ENCODE measurements around the gene SMPD3.

SMPD3 gene

DNA sequence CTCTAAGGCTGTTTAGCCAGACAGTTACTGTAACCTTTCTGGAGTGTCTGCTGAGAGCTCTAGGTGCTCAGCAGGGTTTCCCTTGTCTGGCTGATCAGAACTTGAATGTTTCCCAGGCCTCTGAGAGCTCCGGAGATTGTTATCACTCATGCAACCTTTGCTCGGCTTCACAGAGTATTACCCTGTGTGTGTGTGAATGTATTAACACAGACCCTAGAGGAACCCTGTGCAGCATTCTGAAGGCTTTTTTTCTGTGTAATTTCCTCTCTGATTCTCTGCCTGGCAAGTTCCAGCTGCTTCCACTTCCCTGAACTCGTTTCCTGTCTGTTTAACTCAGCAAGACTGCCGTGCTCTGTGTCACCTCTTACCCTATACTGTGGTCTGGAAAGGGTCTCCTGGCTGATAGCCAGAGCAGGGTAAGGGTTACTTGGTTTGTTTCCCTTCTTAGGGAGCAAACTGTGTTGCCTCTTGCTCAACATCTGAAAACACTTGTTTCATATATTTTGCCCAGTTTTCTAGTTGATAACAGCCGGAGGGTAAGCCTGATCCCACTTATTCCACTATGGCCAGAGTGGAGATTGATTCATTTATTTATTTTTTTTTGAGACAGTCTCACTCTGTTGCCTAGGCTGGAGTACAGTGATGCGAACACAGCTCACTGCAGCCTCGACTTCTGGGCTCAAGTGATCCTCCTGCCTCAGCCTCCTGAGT is 115.7 kb downstream of the SMPD3 start:
- no peak overlapping the region for H3K4me3 ChIP-seq (replicated peaks; ENCODE audit: low read depth, low read length)
- TF ChIP-seq, protein P1, sequence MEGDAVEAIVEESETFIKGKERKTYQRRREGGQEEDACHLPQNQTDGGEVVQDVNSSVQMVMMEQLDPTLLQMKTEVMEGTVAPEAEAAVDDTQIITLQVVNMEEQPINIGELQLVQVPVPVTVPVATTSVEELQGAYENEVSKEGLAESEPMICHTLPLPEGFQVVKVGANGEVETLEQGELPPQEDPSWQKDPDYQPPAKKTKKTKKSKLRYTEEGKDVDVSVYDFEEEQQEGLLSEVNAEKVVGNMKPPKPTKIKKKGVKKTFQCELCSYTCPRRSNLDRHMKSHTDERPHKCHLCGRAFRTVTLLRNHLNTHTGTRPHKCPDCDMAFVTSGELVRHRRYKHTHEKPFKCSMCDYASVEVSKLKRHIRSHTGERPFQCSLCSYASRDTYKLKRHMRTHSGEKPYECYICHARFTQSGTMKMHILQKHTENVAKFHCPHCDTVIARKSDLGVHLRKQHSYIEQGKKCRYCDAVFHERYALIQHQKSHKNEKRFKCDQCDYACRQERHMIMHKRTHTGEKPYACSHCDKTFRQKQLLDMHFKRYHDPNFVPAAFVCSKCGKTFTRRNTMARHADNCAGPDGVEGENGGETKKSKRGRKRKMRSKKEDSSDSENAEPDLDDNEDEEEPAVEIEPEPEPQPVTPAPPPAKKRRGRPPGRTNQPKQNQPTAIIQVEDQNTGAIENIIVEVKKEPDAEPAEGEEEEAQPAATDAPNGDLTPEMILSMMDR (IDR thresholded peaks at IDR 0.05; ENCODE audit: low read length, missing control alignments): no peak
- peak; percentile 50 for DNase-seq (ENCODE audit: low read depth)

DNA sequence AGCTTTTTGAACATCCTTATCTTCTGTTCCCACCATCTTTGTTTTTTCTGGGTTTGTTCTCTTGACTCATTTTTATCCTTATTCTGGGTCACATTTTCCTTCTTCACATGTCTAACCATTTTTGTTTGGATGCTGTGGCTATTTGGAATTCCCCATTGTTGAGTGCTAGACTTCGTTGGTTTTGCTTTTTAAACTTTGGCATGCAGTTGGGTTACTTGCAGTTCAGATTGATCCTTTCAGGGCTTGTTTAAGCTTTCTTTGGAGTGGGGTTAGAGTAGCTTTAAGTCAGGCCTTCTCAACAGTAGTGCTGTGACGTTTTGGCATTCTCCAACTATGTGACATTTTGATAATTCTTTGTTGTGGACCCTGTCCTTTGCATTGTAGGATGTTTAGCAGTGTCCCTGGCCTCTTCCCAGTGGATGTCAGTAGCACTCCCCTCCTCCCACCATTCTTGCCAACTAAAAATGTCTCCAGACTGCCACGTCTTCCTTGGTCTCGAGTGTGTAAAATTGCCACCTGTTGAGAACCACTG is 116.4 kb downstream of the SMPD3 start:
- H3K4me3 ChIP-seq (replicated peaks; ENCODE audit: low read depth, low read length): no peak overlapping the region
- TF ChIP-seq, protein P1 (IDR thresholded peaks at IDR 0.05; ENCODE audit: low read length, missing control alignments): no peak
- DNase-seq (ENCODE audit: low read depth): no peak

DNA sequence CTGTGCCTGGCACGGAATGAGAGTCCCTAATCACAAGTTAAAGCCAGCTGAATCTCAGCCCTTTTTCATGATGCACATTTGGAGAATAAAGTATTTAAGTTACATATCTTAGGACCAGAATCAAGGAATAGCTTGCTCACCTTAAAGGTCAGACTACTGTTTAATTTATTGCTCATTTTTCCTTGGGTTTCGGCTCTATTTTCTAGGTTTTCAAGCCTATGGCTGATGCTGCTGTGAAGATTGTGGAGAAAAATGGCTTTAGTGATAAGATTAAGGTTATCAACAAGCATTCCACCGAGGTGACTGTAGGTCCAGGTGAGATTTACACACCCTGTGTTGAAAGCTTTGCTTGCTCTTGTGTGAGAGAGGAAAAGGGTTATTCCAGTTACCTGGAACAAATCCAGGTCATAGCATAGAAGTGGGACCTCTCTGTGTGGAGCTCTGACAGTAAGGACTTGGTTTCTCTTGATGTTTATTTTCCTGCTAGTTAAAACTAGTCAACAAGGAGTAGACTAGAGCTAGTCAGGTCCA is 119.4 kb downstream of the SMPD3 start:
- TF ChIP-seq, protein P1 (IDR thresholded peaks at IDR 0.05; ENCODE audit: low read length, missing control alignments): no peak
- no peak overlapping the region for H3K4me3 ChIP-seq (replicated peaks; ENCODE audit: low read depth, low read length)
- no peak for DNase-seq (ENCODE audit: low read depth)

DNA sequence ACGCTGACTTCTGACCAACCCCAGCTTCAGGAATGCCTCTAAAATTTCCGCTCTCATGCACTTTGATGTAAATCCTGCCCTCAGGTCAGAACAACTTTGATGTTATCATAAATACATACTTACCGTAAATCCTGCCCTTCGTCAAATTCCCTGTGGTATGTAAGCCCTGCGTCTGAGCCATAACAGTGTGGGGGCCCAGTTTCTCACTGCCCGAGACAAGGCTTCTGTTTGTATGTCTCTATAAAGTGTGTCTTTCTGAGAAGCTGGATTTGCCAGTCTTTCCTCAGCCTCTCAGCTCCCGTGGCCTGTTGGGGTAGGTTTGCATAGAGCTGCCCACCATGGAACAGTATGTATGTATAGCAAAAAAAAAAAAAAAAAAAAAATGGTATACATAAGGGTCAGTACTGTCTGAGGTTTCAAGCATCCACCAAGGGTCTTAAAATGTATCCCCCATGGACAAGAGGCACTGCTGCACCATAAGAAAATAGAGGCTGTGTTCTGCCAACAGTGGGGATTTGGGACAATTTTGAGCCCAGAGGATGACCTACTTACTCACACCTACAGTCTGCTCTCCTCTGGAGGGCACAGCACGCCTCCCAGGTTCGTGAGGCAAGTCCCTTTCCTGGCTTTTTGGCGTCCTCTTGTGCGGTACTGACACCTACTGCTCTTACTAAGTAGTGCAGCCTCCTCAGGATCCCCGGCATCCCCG is 120.0 kb downstream of the SMPD3 start:
- peak; percentile 88 for DNase-seq (ENCODE audit: low read depth)
- no peak overlapping the region for H3K4me3 ChIP-seq (replicated peaks; ENCODE audit: low read depth, low read length)
- TF ChIP-seq, protein P1 (IDR thresholded peaks at IDR 0.05; ENCODE audit: low read length, missing control alignments): peak; percentile 97

DNA sequence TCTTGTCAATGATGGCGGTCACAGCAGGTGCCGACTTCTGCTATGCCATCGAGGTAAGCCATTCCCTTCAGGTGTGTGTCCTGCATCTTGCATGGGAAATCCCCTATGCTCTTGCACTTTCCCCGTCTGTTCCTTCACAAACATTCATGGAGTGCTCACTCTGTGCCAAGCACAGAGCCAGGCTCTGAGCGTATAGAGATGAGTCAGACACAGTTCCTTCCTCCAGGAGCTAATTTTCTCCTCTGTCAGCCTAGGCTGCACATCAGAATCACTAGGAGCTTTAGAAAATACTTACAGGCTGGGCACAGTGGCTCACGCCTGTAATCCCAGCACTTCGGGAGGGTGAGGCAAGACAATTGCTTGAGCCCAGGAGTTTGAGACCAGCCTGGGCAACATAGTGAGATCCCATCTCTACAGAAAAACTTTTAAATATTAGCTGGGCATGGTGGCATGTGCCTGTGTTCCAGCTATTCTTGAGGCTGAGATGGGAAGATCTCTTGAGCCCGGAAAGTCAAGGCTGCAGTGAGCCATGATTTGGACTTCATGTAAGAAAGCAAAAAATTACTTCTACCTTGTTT is 123.4 kb downstream of the SMPD3 start:
- no peak for DNase-seq (ENCODE audit: low read depth)
- TF ChIP-seq, protein P1 (IDR thresholded peaks at IDR 0.05; ENCODE audit: low read length, missing control alignments): no peak
- H3K4me3 ChIP-seq (replicated peaks; ENCODE audit: low read depth, low read length): no peak overlapping the region

DNA sequence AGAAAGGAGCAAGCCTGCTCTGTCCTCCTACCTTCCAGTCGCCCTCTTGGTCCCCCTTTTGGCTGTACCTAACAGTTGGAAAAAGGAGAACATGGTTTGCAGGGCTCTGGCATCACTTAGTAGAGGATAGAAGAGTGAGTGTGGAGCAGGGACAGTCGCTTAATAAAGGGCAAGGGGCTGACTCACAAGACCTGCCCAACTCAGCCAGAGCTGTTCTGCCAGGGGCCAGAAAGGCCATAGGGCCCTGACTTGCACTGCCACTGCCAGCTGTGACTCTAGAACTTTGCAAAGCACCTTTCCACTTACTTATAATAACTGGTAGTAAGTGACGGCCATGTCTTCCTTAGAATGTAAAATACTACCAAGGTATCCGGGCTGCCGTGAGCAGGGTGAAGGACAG is 124.0 kb downstream of the SMPD3 start:
- no peak for DNase-seq (ENCODE audit: low read depth)
- no peak overlapping the region for H3K4me3 ChIP-seq (replicated peaks; ENCODE audit: low read depth, low read length)
- TF ChIP-seq, protein P1 (IDR thresholded peaks at IDR 0.05; ENCODE audit: low read length, missing control alignments): no peak
